ENCODE results near the gene SND1. TPM values are rescaled to one million over a fixed set of nuclear protein-coding genes. Genes with fewer than 3 reads are reported as not detected.

Gene SND1
- total and polyA plus RNA-seq, 2 donors (not counting 1 experiment from before 2014, with no cell fraction given), result 44.4 to 165 TPM

DNA sequence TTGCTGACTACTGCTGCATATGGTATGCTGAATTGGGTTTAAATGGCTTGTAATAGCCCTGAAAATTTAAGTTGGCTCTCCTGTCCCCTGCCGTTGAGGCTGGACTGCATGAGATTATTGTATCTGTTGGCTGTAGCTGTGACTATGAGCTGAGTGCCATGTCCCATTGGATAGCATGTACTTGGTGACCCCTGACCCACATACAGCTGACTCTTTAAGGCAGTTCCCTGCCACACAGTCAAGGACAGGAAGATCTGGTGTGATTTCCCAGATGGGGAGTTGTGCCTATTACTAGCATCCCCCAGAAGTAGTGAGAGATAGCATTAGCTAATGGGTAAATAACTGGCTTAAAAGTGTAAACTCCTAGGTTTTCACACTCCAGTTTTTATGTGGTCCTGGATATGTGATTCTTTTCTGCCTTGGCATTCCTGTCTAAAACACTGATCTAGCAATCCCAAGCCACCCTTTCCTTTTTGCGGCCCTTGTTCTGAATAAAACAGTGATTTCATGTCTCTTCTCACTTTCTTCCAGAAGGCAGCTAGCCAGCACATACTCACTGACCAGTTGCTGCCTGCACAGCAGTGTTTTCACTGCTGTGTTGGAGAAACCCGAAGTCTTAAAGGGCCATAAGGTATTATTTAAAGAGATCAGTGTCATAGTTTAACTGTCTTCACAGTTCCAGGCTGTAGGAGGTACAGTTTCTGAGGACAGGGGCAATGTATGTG, 343.3 kb downstream of the SND1 start:
- Histone ChIP-seq H3K4me1 (ENCODE audit: control insufficient read depth in 2 of 2, insufficient read depth in 2 of 2, low read length in 2 of 2) (no peaks in the 10 kb centered on the region), H3K9me3 (ENCODE audit: control extremely low read depth in 1 of 3, control insufficient read depth in 2 of 3, insufficient read depth in 1 of 3, low read length in 2 of 3) (no peaks in the 10 kb centered on the region), H3K4me3 (ENCODE audit: control extremely low read depth in 1 of 5, extremely low read depth in 1 of 5, insufficient read depth in 1 of 5, low read depth in 2 of 5, low read length in 4 of 5) (no peak overlapping the region), H3K36me3 (replicated peaks in 1 of 2; ENCODE audit: control extremely low read depth in 1 of 2, control insufficient read depth in 1 of 2, extremely low read depth in 1 of 2, insufficient read depth in 2 of 2, low read length in 1 of 2) (peaks cover 4 to 43% of the 10 kb centered on the region in 2 experiments), H4K20me1 (ENCODE audit: control insufficient read depth, insufficient read depth, low read length, poor library complexity, severe bottlenecking) (no peaks in the 10 kb centered on the region), H3K79me2 (ENCODE audit: control insufficient read depth, insufficient read depth, low read length) (peaks cover 4% of the 10 kb centered on the region), H3K9ac (ENCODE audit: low read length) (no peak overlapping the region), H2AFZ (ENCODE audit: insufficient read depth, low read depth, low read length, poor library complexity, severe bottlenecking) (no peak overlapping the region), H3K27me3 (replicated peaks in 1 of 4; ENCODE audit: control extremely low read depth in 1 of 4, control insufficient read depth in 3 of 4, insufficient read depth in 4 of 4, low read length in 3 of 4) (no peaks in the 10 kb centered on the region), H3K4me2 (replicated peaks; ENCODE audit: low read depth, low read length, poor library complexity, severe bottlenecking) (no peak overlapping the region), H3K27ac (ENCODE audit: low read length in 2 of 2) (no peak overlapping the region)
- POLR2A ChIA-PET, result interaction anchor here (0.6 kb wide), 1 partner anchor 21 kb away, joined by 4 read pairs; no protein-coding TSS in a partner anchor
- TF ChIP-seq, protein P1, sequence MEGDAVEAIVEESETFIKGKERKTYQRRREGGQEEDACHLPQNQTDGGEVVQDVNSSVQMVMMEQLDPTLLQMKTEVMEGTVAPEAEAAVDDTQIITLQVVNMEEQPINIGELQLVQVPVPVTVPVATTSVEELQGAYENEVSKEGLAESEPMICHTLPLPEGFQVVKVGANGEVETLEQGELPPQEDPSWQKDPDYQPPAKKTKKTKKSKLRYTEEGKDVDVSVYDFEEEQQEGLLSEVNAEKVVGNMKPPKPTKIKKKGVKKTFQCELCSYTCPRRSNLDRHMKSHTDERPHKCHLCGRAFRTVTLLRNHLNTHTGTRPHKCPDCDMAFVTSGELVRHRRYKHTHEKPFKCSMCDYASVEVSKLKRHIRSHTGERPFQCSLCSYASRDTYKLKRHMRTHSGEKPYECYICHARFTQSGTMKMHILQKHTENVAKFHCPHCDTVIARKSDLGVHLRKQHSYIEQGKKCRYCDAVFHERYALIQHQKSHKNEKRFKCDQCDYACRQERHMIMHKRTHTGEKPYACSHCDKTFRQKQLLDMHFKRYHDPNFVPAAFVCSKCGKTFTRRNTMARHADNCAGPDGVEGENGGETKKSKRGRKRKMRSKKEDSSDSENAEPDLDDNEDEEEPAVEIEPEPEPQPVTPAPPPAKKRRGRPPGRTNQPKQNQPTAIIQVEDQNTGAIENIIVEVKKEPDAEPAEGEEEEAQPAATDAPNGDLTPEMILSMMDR (IDR thresholded peaks at IDR 0.05), result no peak
- TF ChIP-seq EZH2 (IDR thresholded peaks at IDR 0.05; ENCODE audit: borderline replicate concordance, insufficient read depth, low read depth, low read length, poor library complexity, severe bottlenecking), result no peak
- WGBS (ENCODE audit: insufficient coverage), result 97% methylated on average over 3 of the region's 3 CpGs
- H3K27ac Mint-ChIP-seq, result no peak overlapping the region
- DNase-seq (no peak), ATAC-seq (ENCODE audit: low read depth) (no peak)
- CTCF ChIA-PET, result no interaction called here
- intact Hi-C loops (cut with micrococcal nuclease), result no loop called here
- no peaks in the 10 kb centered on the region for H3K9me3 Mint-ChIP-seq (ENCODE audit: insufficient read depth)
- no peaks in the 10 kb centered on the region for H3K27me3 Mint-ChIP-seq
- H3K4me1 Mint-ChIP-seq, result peaks cover 11% of the 10 kb centered on the region
- H3K4me3 Mint-ChIP-seq, result no peak overlapping the region

DNA sequence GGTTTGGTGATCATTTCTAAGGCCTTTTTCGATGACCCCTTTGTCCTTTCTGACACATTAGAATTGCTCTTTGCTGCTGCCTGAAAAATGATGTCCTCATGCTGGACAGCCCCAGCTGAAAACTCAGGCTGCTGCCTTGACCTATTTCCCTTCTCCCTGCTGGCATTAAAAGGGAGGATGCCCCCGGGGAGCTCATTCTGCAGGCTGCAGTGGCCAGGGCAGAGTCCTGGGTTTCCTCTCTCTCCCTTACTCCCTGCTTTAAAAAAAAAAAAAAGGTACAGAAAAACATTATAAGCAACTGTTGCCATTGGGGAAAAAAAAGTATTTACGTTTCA, 343.9 kb downstream of the SND1 start:
- CTCF ChIA-PET, result no interaction called here
- 100% methylated on average over 2 of the region's 3 CpGs for WGBS (ENCODE audit: insufficient coverage)
- H3K27ac Mint-ChIP-seq, result no peak overlapping the region

More for the DNA sequence above, 343.9 kb downstream of the SND1 start:
- Mint-ChIP-seq H3K9me3 (ENCODE audit: insufficient read depth) (no peaks in the 10 kb centered on the region), H3K4me3 (no peak overlapping the region), H3K4me1 (peaks cover 15% of the 10 kb centered on the region), H3K27me3 (no peaks in the 10 kb centered on the region)
- Histone ChIP-seq H3K79me2 (ENCODE audit: control insufficient read depth, insufficient read depth, low read length) (peaks cover 4% of the 10 kb centered on the region), H3K4me1 (ENCODE audit: control insufficient read depth in 2 of 2, insufficient read depth in 2 of 2, low read length in 2 of 2) (peaks cover 3 to 5% of the 10 kb centered on the region in 2 donors), H3K27ac (ENCODE audit: low read length in 2 of 2) (no peak overlapping the region), H3K9me3 (ENCODE audit: control extremely low read depth in 1 of 3, control insufficient read depth in 2 of 3, insufficient read depth in 1 of 3, low read length in 2 of 3) (no peaks in the 10 kb centered on the region), H3K36me3 (replicated peaks in 1 of 2; ENCODE audit: control extremely low read depth in 1 of 2, control insufficient read depth in 1 of 2, extremely low read depth in 1 of 2, insufficient read depth in 2 of 2, low read length in 1 of 2) (peaks cover 4 to 38% of the 10 kb centered on the region in 2 experiments), H2AFZ (ENCODE audit: insufficient read depth, low read depth, low read length, poor library complexity, severe bottlenecking) (no peak overlapping the region), H3K9ac (ENCODE audit: low read length) (no peak overlapping the region), H3K4me2 (replicated peaks; ENCODE audit: low read depth, low read length, poor library complexity, severe bottlenecking) (no peak overlapping the region), H3K27me3 (replicated peaks in 1 of 4; ENCODE audit: control extremely low read depth in 1 of 4, control insufficient read depth in 3 of 4, insufficient read depth in 4 of 4, low read length in 3 of 4) (no peaks in the 10 kb centered on the region), H3K4me3 (ENCODE audit: control extremely low read depth in 1 of 5, extremely low read depth in 1 of 5, insufficient read depth in 1 of 5, low read depth in 2 of 5, low read length in 4 of 5) (no peak overlapping the region), H4K20me1 (ENCODE audit: control insufficient read depth, insufficient read depth, low read length, poor library complexity, severe bottlenecking) (no peaks in the 10 kb centered on the region)
- intact Hi-C loops (cut with micrococcal nuclease), result no loop called here
- ATAC-seq (ENCODE audit: low read depth) (no peak), DNase-seq (no peak)
- POLR2A ChIA-PET, result interaction anchor here (0.6 kb wide), 1 partner anchor 20 kb away, joined by 4 read pairs; no protein-coding TSS in a partner anchor
- no peak for TF ChIP-seq EZH2 (IDR thresholded peaks at IDR 0.05; ENCODE audit: borderline replicate concordance, insufficient read depth, low read depth, low read length, poor library complexity, severe bottlenecking)
- TF ChIP-seq, protein P1 (IDR thresholded peaks at IDR 0.05), result no peak

All from B cell (primary cell).